Measurements from ENCODE around the gene FNDC1.

Gene FNDC1

DNA sequence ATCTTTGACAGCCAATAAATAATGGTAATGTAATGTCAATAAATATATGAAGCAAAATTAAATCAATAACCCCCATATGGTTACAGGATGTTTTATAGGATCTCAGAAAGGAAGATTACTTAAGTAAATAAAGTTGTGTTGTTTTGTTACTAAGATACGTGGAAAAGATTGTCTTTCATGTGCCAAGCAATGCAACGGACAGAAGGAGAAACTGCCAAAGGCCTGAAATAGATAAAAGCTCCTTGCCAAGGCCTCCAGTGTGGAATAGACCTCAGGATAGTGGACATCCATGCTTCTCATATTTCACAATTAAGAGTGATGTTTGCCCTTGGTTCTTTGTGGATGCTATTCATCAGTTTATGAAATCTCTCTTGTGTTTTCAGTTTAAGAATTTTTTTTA is 16.4 kb upstream of the FNDC1 start:
- no peak for FAIRE-seq
- no peak for TF ChIP-seq POLR2A (IDR thresholded peaks at IDR 0.05; ENCODE audit: low read depth, low read length)
- no peak for TF ChIP-seq TAF1 (IDR thresholded peaks at IDR 0.05; ENCODE audit: low read depth, low read length)
- no peak for TF ChIP-seq POLR2AphosphoS5 (IDR thresholded peaks at IDR 0.05; ENCODE audit: low read depth, low read length)
- TF ChIP-seq PAX5 (IDR thresholded peaks at IDR 0.05; ENCODE audit: insufficient read depth, low read length, severe bottlenecking), result no peak
- TF ChIP-seq POU2F2 (IDR thresholded peaks at IDR 0.05; ENCODE audit: low read depth, low read length), result no peak
- no peak for DNase-seq (ENCODE audit: insufficient read length, low spot score)

DNA sequence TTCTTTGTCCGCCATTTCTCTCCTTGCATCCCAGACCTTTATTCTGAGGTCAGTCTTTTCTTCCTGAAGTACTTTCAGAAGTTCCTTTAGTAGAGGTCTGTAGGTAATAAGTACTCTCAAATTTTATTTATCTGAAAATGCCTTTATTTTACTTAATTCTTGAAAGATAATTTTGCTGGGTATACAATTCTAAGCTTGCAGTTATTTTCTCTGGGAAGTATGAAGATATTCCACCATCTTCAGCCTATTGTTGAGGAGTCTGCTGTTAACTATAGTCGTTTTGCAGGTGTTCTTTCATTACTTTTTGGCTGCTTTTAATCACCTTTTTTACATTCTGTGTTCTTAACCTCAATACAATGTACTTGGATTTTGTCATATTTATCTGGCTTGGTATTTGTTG is 13.5 kb upstream of the FNDC1 start:
- TF ChIP-seq POLR2AphosphoS5 (IDR thresholded peaks at IDR 0.05; ENCODE audit: low read depth, low read length), result no peak
- DNase-seq (ENCODE audit: insufficient read length, low spot score) (no peak), FAIRE-seq (no peak)

DNA sequence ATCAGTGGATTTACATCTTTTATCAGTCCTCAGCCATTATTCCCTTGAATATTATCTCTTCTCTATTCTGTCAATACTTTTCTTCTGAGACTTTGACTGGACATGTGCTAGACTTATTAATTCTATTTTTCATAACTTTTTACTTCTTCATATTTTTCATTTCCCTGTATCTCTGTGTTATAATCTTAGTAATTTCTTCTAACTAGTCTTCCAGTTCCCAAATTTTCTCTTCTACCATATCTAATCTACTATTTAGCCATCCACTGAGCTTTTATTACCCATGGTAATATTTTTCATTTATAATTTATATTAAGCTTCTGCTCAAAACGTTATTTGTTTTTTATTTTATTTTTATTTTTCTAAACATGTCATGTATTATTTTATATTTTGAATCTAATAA is 13.1 kb upstream of the FNDC1 start:
- TF ChIP-seq POLR2AphosphoS5 (IDR thresholded peaks at IDR 0.05; ENCODE audit: low read depth, low read length), result no peak
- no peak for TF ChIP-seq SPI1 (IDR thresholded peaks at IDR 0.05; ENCODE audit: low read depth, low read length)
- TF ChIP-seq POU2F2 (IDR thresholded peaks at IDR 0.05; ENCODE audit: low read depth, low read length), result no peak
- no peak for TF ChIP-seq TAF1 (IDR thresholded peaks at IDR 0.05; ENCODE audit: low read depth, low read length)
- TF ChIP-seq PAX5 (IDR thresholded peaks at IDR 0.05; ENCODE audit: insufficient read depth, low read length, severe bottlenecking), result no peak
- TF ChIP-seq POLR2A (IDR thresholded peaks at IDR 0.05; ENCODE audit: low read depth, low read length), result no peak
- FAIRE-seq (no peak), DNase-seq (ENCODE audit: insufficient read length, low spot score) (no peak)

DNA sequence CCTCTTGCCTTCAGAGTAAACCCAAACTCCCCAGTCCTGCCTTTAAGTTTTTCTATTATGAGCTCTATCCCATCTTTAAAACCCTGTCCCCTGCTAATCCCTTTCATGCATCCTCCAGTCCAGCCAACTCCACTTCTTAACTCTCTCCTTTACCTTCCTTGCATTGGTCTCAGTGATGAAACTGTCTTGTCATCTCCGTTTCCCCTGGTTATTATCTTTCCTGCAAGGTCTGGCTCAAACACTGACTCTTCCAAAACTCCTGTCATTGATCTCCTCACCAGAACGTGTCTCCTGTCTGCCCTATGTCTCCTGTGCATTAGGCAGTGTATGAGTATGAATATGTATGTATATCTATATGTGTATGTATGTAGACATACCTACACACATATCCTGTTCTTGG is 11.8 kb upstream of the FNDC1 start:
- TF ChIP-seq POLR2A (IDR thresholded peaks at IDR 0.05; ENCODE audit: low read depth, low read length) (no peak), SPI1 (IDR thresholded peaks at IDR 0.05; ENCODE audit: low read depth, low read length) (no peak), PAX5 (IDR thresholded peaks at IDR 0.05; ENCODE audit: insufficient read depth, low read length, severe bottlenecking) (no peak), TAF1 (IDR thresholded peaks at IDR 0.05; ENCODE audit: low read depth, low read length) (no peak), POLR2AphosphoS5 (IDR thresholded peaks at IDR 0.05; ENCODE audit: low read depth, low read length) (no peak), POU2F2 (IDR thresholded peaks at IDR 0.05; ENCODE audit: low read depth, low read length) (no peak)
- DNase-seq (ENCODE audit: insufficient read length, low spot score) (no peak), FAIRE-seq (no peak)

DNA sequence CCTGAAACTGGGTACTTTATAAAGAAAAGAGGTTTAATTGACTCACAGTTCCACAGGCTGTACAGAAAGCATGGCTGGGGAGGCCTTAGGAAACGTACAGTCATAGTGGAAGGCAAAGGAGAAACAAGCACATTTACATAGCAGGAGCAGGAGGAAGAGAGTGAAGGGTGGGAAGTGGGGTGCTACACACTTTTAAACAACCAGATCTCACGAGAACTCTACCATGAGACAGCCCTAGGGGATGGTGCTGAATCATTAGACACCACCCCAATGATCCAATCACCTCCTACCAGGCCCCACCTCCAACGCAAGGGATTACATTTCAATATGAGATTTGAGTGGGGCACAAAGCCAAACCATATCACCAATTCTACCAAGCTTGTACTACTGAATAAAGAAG is 7.4 kb upstream of the FNDC1 start:
- no peak for FAIRE-seq
- no peak for TF ChIP-seq POLR2AphosphoS5 (IDR thresholded peaks at IDR 0.05; ENCODE audit: low read depth, low read length)
- TF ChIP-seq TAF1 (IDR thresholded peaks at IDR 0.05; ENCODE audit: low read depth, low read length), result no peak
- TF ChIP-seq POLR2A (IDR thresholded peaks at IDR 0.05; ENCODE audit: low read depth, low read length), result no peak
- TF ChIP-seq POU2F2 (IDR thresholded peaks at IDR 0.05; ENCODE audit: low read depth, low read length), result no peak
- TF ChIP-seq PAX5 (IDR thresholded peaks at IDR 0.05; ENCODE audit: insufficient read depth, low read length, severe bottlenecking), result no peak
- no peak for TF ChIP-seq SPI1 (IDR thresholded peaks at IDR 0.05; ENCODE audit: low read depth, low read length)
- no peak for DNase-seq (ENCODE audit: insufficient read length, low spot score)

DNA sequence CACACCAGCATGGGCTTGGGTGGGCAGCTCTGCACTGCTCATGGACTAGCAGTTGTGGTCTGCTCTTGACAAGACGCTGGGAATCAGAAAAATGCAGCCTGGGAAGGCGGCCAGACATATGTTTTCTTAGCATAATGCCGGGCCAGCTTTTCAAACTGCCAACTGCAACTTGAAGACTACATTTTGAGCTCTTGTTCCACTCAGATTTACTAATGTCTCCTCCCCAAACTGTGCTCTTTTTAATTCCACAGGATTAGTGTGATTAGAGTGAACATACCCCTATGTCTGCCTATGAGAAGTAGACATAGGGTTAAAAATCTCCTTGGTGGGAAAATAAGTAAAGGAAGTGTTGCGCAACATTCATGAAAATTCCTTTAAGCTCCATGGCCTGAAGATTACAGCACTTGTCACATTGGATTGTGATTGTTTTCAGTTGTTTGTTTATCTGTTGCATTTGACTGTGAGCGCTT is 5.3 kb upstream of the FNDC1 start:
- FAIRE-seq (no peak), DNase-seq (ENCODE audit: insufficient read length, low spot score) (no peak)
- TF ChIP-seq SPI1 (IDR thresholded peaks at IDR 0.05; ENCODE audit: low read depth, low read length) (no peak), POLR2AphosphoS5 (IDR thresholded peaks at IDR 0.05; ENCODE audit: low read depth, low read length) (no peak), TAF1 (IDR thresholded peaks at IDR 0.05; ENCODE audit: low read depth, low read length) (no peak), POLR2A (IDR thresholded peaks at IDR 0.05; ENCODE audit: low read depth, low read length) (no peak), POU2F2 (IDR thresholded peaks at IDR 0.05; ENCODE audit: low read depth, low read length) (no peak), PAX5 (IDR thresholded peaks at IDR 0.05; ENCODE audit: insufficient read depth, low read length, severe bottlenecking) (no peak)

DNA sequence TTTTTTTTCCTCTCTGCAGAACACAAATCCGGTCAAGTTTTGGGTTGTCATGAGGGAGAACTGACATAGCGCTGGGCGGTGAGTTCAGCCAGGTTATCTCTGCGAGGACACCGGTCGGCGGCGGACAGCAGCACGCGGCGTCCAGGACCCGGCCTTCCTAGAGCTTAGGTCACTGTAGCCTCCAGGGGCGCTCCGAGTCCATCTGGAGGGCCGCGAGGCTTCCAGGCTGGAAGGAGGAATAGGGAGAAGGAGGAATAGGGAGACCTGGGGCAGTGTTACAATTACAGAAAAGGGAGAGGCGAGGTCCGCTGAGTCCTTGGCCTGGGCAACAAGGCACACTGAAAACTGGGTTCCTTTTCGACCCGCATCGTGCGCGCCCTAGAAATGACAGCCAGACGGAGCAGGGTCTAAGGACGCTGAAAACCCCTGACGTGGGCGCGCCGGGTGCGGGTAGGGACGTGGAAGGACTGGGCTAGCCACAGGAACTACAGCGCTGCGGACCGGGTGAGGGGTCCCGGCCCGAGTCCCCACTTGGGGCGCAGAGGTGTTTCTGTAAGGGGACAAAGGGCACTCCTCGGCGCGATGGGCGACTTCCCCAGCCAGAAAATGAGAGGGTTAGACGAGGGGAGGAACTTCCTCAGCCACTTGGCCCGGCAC is 536 bp upstream of the FNDC1 start:
- DNase-seq (ENCODE audit: insufficient read length, low spot score) (peak; percentile 9), FAIRE-seq (no peak)
- TF ChIP-seq POLR2A (IDR thresholded peaks at IDR 0.05; ENCODE audit: low read depth, low read length) (no peak), PAX5 (IDR thresholded peaks at IDR 0.05; ENCODE audit: insufficient read depth, low read length, severe bottlenecking) (no peak)

DNA sequence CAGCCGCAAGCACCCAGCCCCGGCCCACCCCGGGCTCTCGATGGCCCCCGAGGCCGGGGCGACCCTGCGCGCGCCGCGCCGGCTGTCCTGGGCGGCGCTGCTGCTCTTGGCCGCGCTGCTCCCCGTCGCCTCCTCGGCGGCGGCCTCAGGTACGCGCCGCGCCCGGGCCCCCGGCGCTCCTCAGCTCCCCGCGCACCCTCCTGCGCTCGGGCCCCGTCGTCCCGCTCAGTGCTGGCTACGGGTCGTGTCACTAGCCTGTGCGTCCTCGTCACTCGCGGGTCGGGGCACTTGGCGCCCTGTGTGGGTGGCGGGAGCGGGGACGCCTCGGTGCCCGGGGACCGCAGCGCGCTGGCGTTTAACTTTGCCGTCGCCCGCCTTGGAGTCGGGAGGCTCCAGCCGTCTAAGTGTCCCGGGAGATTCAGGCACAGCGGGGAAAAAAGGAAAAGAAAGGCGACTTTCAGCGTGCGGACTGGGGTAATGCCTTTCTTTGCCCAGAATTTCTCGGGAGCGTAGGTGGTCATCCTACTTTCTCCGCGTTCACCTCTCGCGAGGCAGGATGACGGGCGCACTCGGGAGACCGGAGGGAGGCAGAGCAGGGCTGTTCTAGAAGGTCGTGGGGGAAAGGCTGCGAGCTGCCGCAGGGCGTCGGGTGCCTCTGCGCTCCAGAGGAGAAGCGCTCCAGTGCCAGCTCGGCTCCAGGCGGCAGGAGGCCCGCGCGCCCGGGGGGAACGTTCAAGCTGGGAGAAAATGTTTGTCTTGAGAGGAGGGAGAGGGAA is 545 bp downstream of the FNDC1 start:
- no peak for TF ChIP-seq SPI1 (IDR thresholded peaks at IDR 0.05; ENCODE audit: low read depth, low read length)
- TF ChIP-seq POU2F2 (IDR thresholded peaks at IDR 0.05; ENCODE audit: low read depth, low read length), result no peak
- no peak for TF ChIP-seq POLR2A (IDR thresholded peaks at IDR 0.05; ENCODE audit: low read depth, low read length)
- TF ChIP-seq PAX5 (IDR thresholded peaks at IDR 0.05; ENCODE audit: insufficient read depth, low read length, severe bottlenecking), result no peak
- no peak for TF ChIP-seq POLR2AphosphoS5 (IDR thresholded peaks at IDR 0.05; ENCODE audit: low read depth, low read length)
- no peak for TF ChIP-seq TAF1 (IDR thresholded peaks at IDR 0.05; ENCODE audit: low read depth, low read length)
- DNase-seq (ENCODE audit: insufficient read length, low spot score), result peak; percentile 35
- no peak for FAIRE-seq

DNA sequence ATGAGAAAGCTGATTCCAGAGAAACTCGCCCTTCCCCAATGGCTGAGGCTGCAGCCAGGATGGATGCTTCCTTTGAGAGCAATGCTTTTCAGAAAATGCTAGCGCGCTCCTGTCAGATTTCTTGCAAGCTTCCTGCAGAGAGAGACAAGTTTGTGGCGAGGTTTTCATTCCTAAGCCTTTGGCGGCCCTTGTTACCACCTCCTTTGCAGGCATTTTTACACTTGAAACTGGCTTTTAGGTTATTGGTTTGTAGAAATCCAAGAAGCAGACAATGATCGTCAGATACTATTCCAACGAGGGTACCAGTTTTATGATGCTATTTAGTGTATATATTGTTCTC is 1.1 kb downstream of the FNDC1 start:
- FAIRE-seq (no peak), DNase-seq (ENCODE audit: insufficient read length, low spot score) (no peak)

More for the DNA sequence above, 1.1 kb downstream of the FNDC1 start:
- no peak for TF ChIP-seq SPI1 (IDR thresholded peaks at IDR 0.05; ENCODE audit: low read depth, low read length)
- no peak for TF ChIP-seq POLR2A (IDR thresholded peaks at IDR 0.05; ENCODE audit: low read depth, low read length)
- no peak for TF ChIP-seq POU2F2 (IDR thresholded peaks at IDR 0.05; ENCODE audit: low read depth, low read length)
- TF ChIP-seq PAX5 (IDR thresholded peaks at IDR 0.05; ENCODE audit: insufficient read depth, low read length, severe bottlenecking), result no peak
- no peak for TF ChIP-seq TAF1 (IDR thresholded peaks at IDR 0.05; ENCODE audit: low read depth, low read length)
- no peak for TF ChIP-seq POLR2AphosphoS5 (IDR thresholded peaks at IDR 0.05; ENCODE audit: low read depth, low read length)

Data from GM12891 (cell line).